IMR-90 (cell line): ENCODE measurements around the gene CUX1. TPM values are rescaled to one million over a fixed set of nuclear protein-coding genes. Genes with fewer than 3 reads are reported as not detected.

Experiments used
- ATAC-seq: fragments of 200-7000 bp; cut with Tn5 transposase; 2 replicates; pipeline ENCODE4 v1.9.1; 2020; ENCODE audit warnings: low read depth, mild to moderate bottlenecking, moderate library complexity
- BruUV-seq: library from RNA; stranded (reverse); fragments of 400-500 nt; replicated peaks from 2 replicates; lab custom pipeline; 2021; lab: Mats Ljungman, UMichigan
- CTCF ChIA-PET: fragments of 300-600 bp; formaldehyde crosslinking; extraction: SDS; loops from one replicate; lab custom pipeline; 2021; ENCODE audit warnings: antibody characterized with exemption; lab: Yijun Ruan, JAX
- POLR2A ChIA-PET: fragments of 300-600 bp; sonication (Branson Sonifier 250); formaldehyde crosslinking; loops from one replicate; lab custom pipeline; 2022; ENCODE audit warnings: antibody characterized with exemption; ENCODE audit not compliant: unreplicated experiment; lab: Charles Lee
- DNase-seq: peaks from one replicate; pipeline ENCODE4 v3.0.0; 2013
- H2AFZ ChIP-seq: replicated peaks from 2 replicates; pipeline ENCODE3; 2013; ENCODE audit warnings: low read length, mild to moderate bottlenecking; ENCODE audit not compliant: poor library complexity
- H2AK5ac ChIP-seq: 2 replicates; pipeline ENCODE4 v1.6.1; 2013; ENCODE audit warnings: low read depth, low read length, inconsistent platforms
- H2AK9ac ChIP-seq: replicated peaks from 2 replicates; pipeline ENCODE3; 2013; ENCODE audit warnings: mild to moderate bottlenecking, low read depth, low read length, moderate library complexity; ENCODE audit not compliant: poor library complexity
- H2BK120ac ChIP-seq: 2 replicates; pipeline ENCODE4 v1.6.1; 2013; ENCODE audit warnings: low read depth, low read length, inconsistent platforms
- H2BK15ac ChIP-seq: 3 replicates; pipeline ENCODE4 v1.6.1; 2013; ENCODE audit warnings: low read depth, low read length, inconsistent platforms
- H2BK20ac ChIP-seq: 2 replicates; pipeline ENCODE4 v1.6.1; 2013; ENCODE audit warnings: low read depth, mild to moderate bottlenecking, inconsistent platforms, low read length, moderate library complexity
- H2BK5ac ChIP-seq: 2 replicates; pipeline ENCODE4 v1.6.1; 2013; ENCODE audit warnings: mild to moderate bottlenecking, low read depth, low read length, inconsistent platforms; ENCODE audit not compliant: poor library complexity, severe bottlenecking
- H3K14ac ChIP-seq: replicated peaks from 2 replicates; pipeline ENCODE4 v1.6.1; 2013; ENCODE audit warnings: low read depth, low read length, inconsistent platforms
- H3K18ac ChIP-seq: 2 replicates; pipeline ENCODE4 v1.6.1; 2013; ENCODE audit warnings: low read depth, low read length, control low read depth
- H3K23ac ChIP-seq: 2 replicates; pipeline ENCODE4 v1.6.1; 2013; ENCODE audit warnings: low read depth, low read length, inconsistent platforms
- H3K27ac ChIP-seq: 2 replicates; pipeline ENCODE4 v1.5.1; 2013; ENCODE audit warnings: mild to moderate bottlenecking, control low read depth, low read length; ENCODE audit not compliant: insufficient read depth
- H3K27me3 ChIP-seq: 2 replicates; pipeline ENCODE4 v1.6.1; 2013; ENCODE audit warnings: low read length; ENCODE audit not compliant: control insufficient read depth, insufficient read depth
- H3K36me3 ChIP-seq: 2 replicates; pipeline ENCODE4 v1.6.1; 2013; ENCODE audit warnings: low read length, mixed read lengths; ENCODE audit not compliant: control insufficient read depth, insufficient read depth
- H3K4ac ChIP-seq: 2 replicates; pipeline ENCODE4 v1.6.1; 2013; ENCODE audit warnings: low read depth, low read length, inconsistent platforms
- H3K4me1 ChIP-seq: 2 replicates; pipeline ENCODE4 v1.6.1; 2013; ENCODE audit warnings: low read length, mixed read lengths; ENCODE audit not compliant: control insufficient read depth, insufficient read depth
- H3K4me2 ChIP-seq: 2 replicates; pipeline ENCODE4 v1.6.1; 2013; ENCODE audit warnings: low read depth, mild to moderate bottlenecking, control low read depth, low read length, moderate library complexity
- H3K4me3 ChIP-seq: 2 replicates; pipeline ENCODE4 v1.5.1; 2013; ENCODE audit warnings: low read depth, mild to moderate bottlenecking, control low read depth, low read length, moderate library complexity; ENCODE audit not compliant: insufficient read depth
- H3K56ac ChIP-seq: 2 replicates; pipeline ENCODE4 v1.6.1; 2013; ENCODE audit warnings: low read length, inconsistent platforms; ENCODE audit not compliant: insufficient read depth; ENCODE audit errors: extremely low read depth
- H3K79me1 ChIP-seq, 2 experiments: 2 replicates each; pipeline ENCODE4 v1.6.1; 2013; ENCODE audit warnings: low read length in 2 of 2, inconsistent platforms in 1 of 2, low read depth in 1 of 2
- H3K9ac ChIP-seq: 2 replicates; pipeline ENCODE4 v1.6.1; 2013; ENCODE audit warnings: low read depth, low read length, control low read depth
- H3K9me1 ChIP-seq: 2 replicates; pipeline ENCODE4 v1.6.1; 2013; ENCODE audit warnings: low read length, inconsistent platforms; ENCODE audit not compliant: insufficient read depth
- H3K9me3 ChIP-seq: 2 replicates; pipeline ENCODE4 v1.6.1; 2013; ENCODE audit warnings: low read length; ENCODE audit not compliant: control insufficient read depth, insufficient read depth
- H4K20me1 ChIP-seq: 2 replicates; pipeline ENCODE4 v1.6.1; 2013; ENCODE audit warnings: low read length, inconsistent platforms; ENCODE audit not compliant: insufficient read depth
- H4K5ac ChIP-seq: 2 replicates; pipeline ENCODE4 v1.6.1; 2013; ENCODE audit warnings: mild to moderate bottlenecking, low read depth, low read length, control low read depth
- H4K8ac ChIP-seq, 2 experiments: 2 replicates each; pipeline ENCODE4 v1.6.1; 2013; ENCODE audit warnings: low read depth in 2 of 2, low read length in 2 of 2, control low read depth in 1 of 2, inconsistent platforms in 1 of 2
- H4K91ac ChIP-seq: 2 replicates; pipeline ENCODE4 v1.6.1; 2013; ENCODE audit warnings: low read depth, low read length, inconsistent platforms; ENCODE audit not compliant: insufficient read depth
- BHLHE40 ChIP-seq: fragments of 150-350 bp; IDR thresholded peaks from 2 replicates; pipeline ENCODE4 v1.6.1; 2016; ENCODE audit warnings: mild to moderate bottlenecking, low read depth, low read length
- CEBPB ChIP-seq: IDR thresholded peaks from 2 replicates; pipeline ENCODE4 v1.6.1; 2012; ENCODE audit warnings: low read depth, low read length, improper control_type of control experiment
- CTCF ChIP-seq: conservative IDR thresholded peaks from 2 replicates; pipeline ENCODE4 v1.5.1; 2012; ENCODE audit warnings: mild to moderate bottlenecking, low read depth, low read length, improper control_type of control experiment
- FOS ChIP-seq: fragments of 150-350 bp; IDR thresholded peaks from 2 replicates; pipeline ENCODE4 v1.6.1; 2016; ENCODE audit warnings: low read depth, low read length
- MAFK ChIP-seq: IDR thresholded peaks from 2 replicates; pipeline ENCODE4 v1.6.1; 2012; ENCODE audit warnings: low read depth, low read length, improper control_type of control experiment
- MAZ ChIP-seq: IDR thresholded peaks from 2 replicates; pipeline ENCODE4 v1.6.1; 2012; ENCODE audit warnings: low read depth, mild to moderate bottlenecking, low read length, improper control_type of control experiment, moderate library complexity, borderline replicate concordance
- MXI1 ChIP-seq: IDR thresholded peaks from 2 replicates; pipeline ENCODE4 v1.6.1; 2012; ENCODE audit warnings: low read depth, mild to moderate bottlenecking, low read length, moderate library complexity, borderline replicate concordance
- RAD21 ChIP-seq: IDR thresholded peaks from 2 replicates; pipeline ENCODE4 v1.6.1; 2012; ENCODE audit warnings: low read length, improper control_type of control experiment
- RCOR1 ChIP-seq: IDR thresholded peaks from 2 replicates; pipeline ENCODE4 v1.6.1; 2012; ENCODE audit warnings: mild to moderate bottlenecking, low read length, improper control_type of control experiment; ENCODE audit not compliant: insufficient replicate concordance
- RFX5 ChIP-seq: IDR thresholded peaks from 2 replicates; pipeline ENCODE4 v1.8.0; 2012; ENCODE audit warnings: low read depth, mild to moderate bottlenecking, low read length, moderate library complexity
- SMC3 ChIP-seq: fragments of 150-350 bp; IDR thresholded peaks from 2 replicates; pipeline ENCODE4 v1.6.1; 2016; ENCODE audit warnings: low read depth, mild to moderate bottlenecking, antibody characterized with exemption, low read length, moderate library complexity
- USF2 ChIP-seq: fragments of 150-350 bp; IDR thresholded peaks from 2 replicates; pipeline ENCODE4 v1.6.1; 2017; ENCODE audit warnings: mild to moderate bottlenecking, antibody characterized with exemption, low read length, low read depth
- WGBS, 2 experiments: methylation state at CpG; one replicate each; pipeline versions ENCODE4 v1.1.5 to v1.1.7; 2013; ENCODE audit warnings: missing lambda C conversion rate in 2 of 2; ENCODE audit not compliant: insufficient read length in 1 of 2; ENCODE audit errors: extremely low coverage in 2 of 2; 5-methylcytosine and 5-hydroxymethylcytosine counted together
- dilution Hi-C: fragments of 300-500 bp; cut with HindIII; formaldehyde crosslinking; loops from one replicate; pipeline ENCODE4 v1.14.3; 2018; ENCODE audit warnings: low sequenced_read_pairs; ENCODE audit not compliant: unreplicated experiment
- in situ Hi-C: fragments of 300-500 bp; cut with MboI; formaldehyde crosslinking; loops from 3 replicates; pipeline ENCODE4 v1.14.3; 2019; ENCODE audit warnings: low sequenced_read_pairs, inconsistent platforms, mixed read lengths
- intact Hi-C: fragments of 100-400 bp; cut with micrococcal nuclease; formaldehyde crosslinking; loops from 2 replicates; pipeline ENCODE4 v1.10.0; 2022
- polyA plus RNA-seq, 3 experiments: library from polyadenylated mRNA; depleted of rRNA; stranded (reverse); fragments of >200 nt; gene quantifications; 2 replicates each; pipeline ENCODE4 v1.2.3, GENCODE V29; 2012; ENCODE audit warnings: low replicate concordance in 1 of 3
- total RNA-seq: library from RNA; depleted of rRNA; stranded (reverse); fragments of >200 nt; gene quantifications from 2 replicates; pipeline ENCODE4 v1.2.3, GENCODE V29; 2012

CUX1 gene
- total and polyA plus RNA-seq, 2 of the 4 experiments (the other 2 are of a cell fraction), result 19.7 to 46.4 TPM

- no peak for TF ChIP-seq FOS
- TF ChIP-seq SMC3, result no peak
- TF ChIP-seq MAFK, result no peak
- no peak for TF ChIP-seq MXI1
- TF ChIP-seq RCOR1, result no peak
- no peak for TF ChIP-seq CEBPB
- no peak for TF ChIP-seq CTCF
- TF ChIP-seq RAD21, result no peak
- no peak for TF ChIP-seq MAZ
- TF ChIP-seq BHLHE40, result no peak
- TF ChIP-seq USF2, result no peak; the same call in 1 of the 2 replicates
- TF ChIP-seq RFX5, result no peak
- no peak for ATAC-seq
- Histone ChIP-seq H3K79me1 (peaks cover 22 to 65% of the 10 kb centered on the region in 2 experiments), H3K14ac (peak overlapping the region; percentile 50), H3K4me1 (peaks cover 27% of the 10 kb centered on the region), H4K91ac (peak overlapping the region; percentile 43), H3K9ac (no peak overlapping the region), H2BK20ac (peak overlapping the region; percentile 93), H3K27me3 (no peaks in the 10 kb centered on the region), H3K56ac (no peak overlapping the region), H2BK120ac (peak overlapping the region; percentile 63; the same call in 1 of the 2 replicates), H3K9me1 (peaks cover 16% of the 10 kb centered on the region), H3K4ac (peak overlapping the region; percentile 91), H3K4me2 (no peak overlapping the region), H4K5ac (peak overlapping the region; percentile 24; the same call in 1 of the 2 replicates), H2BK5ac (peak overlapping the region; percentile 96), H4K20me1 (peaks cover 12% of the 10 kb centered on the region; the same call in 1 of the 2 replicates), H2AK9ac (peak overlapping the region; percentile 76), H3K4me3 (no peak overlapping the region), H3K9me3 (no peaks in the 10 kb centered on the region), H3K18ac (0 out of 2 replicates have a peak overlapping the region, but pooled peaks have one; percentile 9), H2AFZ (peak overlapping the region; percentile 40), H3K23ac (no peak overlapping the region; the same call in none of the 2 replicates), H2BK15ac (peak overlapping the region; percentile 40; the same call in 1 of the 3 replicates), H3K36me3 (no peaks in the 10 kb centered on the region; the same call in 1 of the 2 replicates), H4K8ac (peak overlapping the region; percentile 31 to 76), H2AK5ac (peak overlapping the region; percentile 66; the same call in 1 of the 2 replicates), H3K27ac (peak overlapping the region; percentile 10; the same call in 1 of the 2 replicates)
- intact Hi-C loops (loop anchor here (5.0 kb wide), 2 partner anchors 42 to 63 kb away; partner anchors contain the start of gene CUX1), dilution Hi-C loops (no loop called here), in situ Hi-C loops (no loop called here)
- 67% methylated on average over 1 of the region's 14 CpGs; no CpG with 5 or more reads in 1 of the 2 experiments for WGBS, 2 experiments
- ChIA-PET POLR2A (no interaction called here), CTCF (no interaction called here)
- no TSS peak for BruUV-seq
- no peak for DNase-seq
Measured at GRCh38 chr7:101880282-101881054, 63.0 kb downstream of the CUX1 start.
